ENCODE data around the gene MPHOSPH8.
"Not testable (repeated sequence)": the region's sequence is repeated elsewhere in the genome, so short reads cannot be mapped to it uniquely, and the experiment has no call there.

The MPHOSPH8 gene

DNA sequence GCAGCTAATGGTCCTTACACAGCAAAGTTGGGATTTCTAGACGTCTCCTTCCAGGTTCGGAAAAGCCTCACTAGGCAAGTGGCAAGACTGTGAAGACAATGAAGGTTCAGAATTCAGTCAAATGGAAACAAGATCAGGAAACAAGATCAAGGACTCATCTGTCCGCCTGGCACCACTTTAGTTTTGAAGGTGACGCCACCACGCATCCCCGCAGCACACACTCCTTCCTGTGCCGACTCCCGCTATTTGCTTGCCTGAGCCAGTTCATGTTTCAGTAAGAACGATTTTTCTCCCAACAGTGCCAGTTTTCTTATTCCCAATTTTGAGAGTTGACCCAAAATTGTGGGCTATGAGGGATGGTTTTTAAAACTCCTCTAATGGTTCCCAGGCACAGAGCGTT lies 41.4 kb downstream of the MPHOSPH8 start:
- DNase-seq (ENCODE audit: extremely low read depth in 1 of 2, low read depth in 1 of 2), result no peak

DNA sequence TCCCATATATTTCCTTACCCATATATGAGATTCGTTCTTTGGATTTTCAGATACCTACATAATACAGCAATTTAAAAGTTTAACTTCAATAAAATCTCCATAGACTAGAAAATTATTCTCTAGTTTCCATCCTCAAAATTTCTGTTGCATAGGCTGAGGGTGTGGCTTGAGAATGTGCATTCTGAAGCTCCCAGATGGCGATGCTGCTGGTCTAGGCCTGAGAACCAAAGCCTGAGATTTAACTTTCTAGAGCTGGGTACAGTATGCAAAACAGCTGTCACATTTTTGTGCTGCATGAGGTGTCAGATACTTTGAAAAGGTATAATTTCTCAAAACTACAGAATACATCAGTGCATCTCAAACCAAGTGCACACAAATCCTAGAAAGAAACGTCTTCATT lies 42.7 kb downstream of the MPHOSPH8 start:
- DNase-seq (ENCODE audit: extremely low read depth in 1 of 2, low read depth in 1 of 2), result no peak

DNA sequence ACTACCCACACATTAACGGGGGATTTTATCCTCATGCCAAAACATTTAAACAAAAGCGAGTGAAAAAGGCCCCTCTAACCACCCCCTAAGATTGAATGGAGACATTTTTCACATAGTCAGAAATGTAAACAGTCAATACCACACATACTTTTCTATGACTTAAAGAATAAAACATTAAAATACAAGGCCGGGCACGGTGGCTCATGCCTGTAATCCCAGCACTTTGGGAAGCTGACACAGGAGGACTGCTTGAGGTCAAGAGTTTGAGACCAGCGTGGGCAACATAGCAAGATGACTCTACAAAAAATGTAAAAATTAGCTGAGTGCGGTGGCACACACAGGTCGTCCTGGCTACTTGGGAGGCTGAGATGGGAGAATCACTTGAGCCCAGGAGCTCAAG lies 47.3 kb downstream of the MPHOSPH8 start:
- no peak for DNase-seq (ENCODE audit: extremely low read depth in 1 of 2, low read depth in 1 of 2)

DNA sequence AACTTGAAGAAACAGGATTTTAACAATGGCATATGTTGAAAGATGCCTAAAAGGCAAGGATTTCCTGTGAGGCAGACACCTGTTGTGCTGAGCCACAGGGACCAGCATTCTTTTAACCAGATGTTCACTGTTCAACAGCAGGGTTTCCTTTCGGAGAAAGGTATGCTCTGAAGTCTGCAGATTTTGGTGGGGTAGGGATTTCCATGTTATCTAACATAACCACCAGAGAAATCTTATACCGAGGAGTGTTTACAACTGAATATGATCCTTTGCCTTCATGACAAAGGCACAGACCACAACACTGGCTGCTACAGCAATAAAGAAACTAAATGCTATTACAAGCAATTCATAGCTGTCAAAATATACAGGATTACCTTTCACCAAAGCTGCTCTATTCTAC lies 48.1 kb downstream of the MPHOSPH8 start:
- no peak for DNase-seq (ENCODE audit: extremely low read depth in 1 of 2, low read depth in 1 of 2)

DNA sequence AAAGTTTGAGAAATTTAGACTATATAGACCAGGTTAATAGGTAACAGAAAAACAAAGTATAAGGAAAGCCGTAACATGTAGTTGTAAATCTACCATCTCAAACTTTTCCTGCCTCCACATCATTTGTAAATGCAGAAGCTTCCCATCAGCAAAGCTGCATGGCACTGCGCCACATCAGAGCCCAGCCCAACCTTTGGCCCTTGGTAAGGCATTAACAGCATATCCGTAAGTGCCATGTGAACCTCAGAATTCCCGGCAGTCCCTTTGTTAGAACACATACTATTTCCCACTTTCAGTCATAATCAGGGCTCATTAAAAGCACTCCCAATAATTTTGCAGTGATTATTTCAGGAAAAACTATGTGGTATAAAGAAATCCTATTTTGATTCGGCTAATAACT lies 51.6 kb downstream of the MPHOSPH8 start:
- DNase-seq (ENCODE audit: extremely low read depth in 1 of 2, low read depth in 1 of 2), result no peak

DNA sequence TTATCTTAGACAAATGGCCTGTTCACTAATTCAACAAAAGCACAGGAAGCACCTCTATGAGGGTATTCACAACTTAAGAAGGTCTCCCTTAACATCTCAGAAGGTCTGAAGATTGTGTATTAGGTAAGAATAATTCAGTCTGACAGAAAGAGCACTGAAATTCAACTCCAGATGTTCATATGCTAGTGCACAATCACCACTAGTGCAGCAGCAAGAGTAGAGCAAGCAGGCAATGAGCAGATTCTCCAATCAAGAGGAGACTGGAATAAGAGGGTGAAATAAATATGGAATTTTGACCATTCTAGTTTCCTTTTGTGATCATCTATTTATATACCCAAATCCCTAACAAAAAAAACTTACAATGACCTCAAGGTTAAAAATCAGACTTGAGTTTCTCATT lies 52.0 kb downstream of the MPHOSPH8 start:
- no peak for DNase-seq (ENCODE audit: extremely low read depth in 1 of 2, low read depth in 1 of 2)

DNA sequence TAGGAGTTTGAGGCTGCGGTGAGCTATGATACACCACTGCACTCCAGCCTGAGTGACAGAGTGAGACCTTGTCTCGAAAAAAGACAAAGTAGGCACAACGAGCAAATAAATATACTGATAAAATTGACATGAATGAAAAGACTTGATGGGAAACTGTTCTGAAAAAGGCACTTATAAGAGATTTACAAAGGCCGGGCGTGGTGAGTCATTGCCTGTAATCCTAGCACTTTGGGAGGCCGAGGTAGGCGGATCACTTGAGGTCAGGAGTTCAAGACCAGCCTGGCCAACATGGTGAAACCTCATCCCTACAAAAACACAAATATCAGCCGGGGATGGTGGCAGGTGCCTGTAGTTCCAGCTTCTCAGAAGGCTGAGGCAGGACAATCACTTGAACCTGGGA lies 58.0 kb downstream of the MPHOSPH8 start:
- not testable (repeated sequence) for DNase-seq (ENCODE audit: extremely low read depth in 1 of 2, low read depth in 1 of 2)

DNA sequence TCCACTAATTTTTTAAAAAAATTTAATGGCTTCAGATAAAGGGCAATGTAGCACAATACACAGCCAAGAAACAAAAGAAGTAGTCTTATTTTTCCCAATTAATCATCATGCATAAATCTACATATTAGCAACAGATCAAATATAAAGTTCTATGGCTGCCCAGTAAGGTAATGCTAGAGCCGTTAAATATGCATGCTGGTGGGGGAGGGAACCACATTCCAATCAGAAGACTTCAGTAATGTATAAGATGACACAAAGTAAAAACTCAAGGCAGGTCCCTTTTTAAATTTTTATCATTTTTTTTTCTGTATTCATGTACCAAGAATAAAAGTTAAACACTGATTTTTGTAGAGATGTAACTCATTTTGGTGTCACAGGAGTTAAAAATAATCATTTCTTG lies 62.0 kb downstream of the MPHOSPH8 start:
- no peak for DNase-seq (ENCODE audit: extremely low read depth in 1 of 2, low read depth in 1 of 2)

DNA sequence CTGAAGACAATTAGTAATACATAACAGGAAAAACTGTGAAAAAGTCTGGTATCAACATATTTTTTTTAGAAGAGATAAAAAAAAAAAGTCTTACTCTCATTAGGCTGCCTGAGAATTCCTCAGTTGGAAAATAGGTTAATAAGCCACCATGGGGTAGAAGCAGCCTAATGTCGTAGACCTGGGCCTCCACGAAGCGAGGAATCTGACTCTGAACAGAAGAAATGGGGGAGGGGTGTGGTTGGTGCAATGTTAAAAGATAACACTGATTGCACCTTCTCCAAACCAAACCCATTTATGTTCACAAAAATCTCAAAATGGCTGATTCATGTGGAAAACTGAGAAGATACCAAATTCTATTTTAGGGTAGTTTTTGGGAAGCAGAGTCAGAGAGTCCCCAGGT lies 62.4 kb downstream of the MPHOSPH8 start:
- no peak for DNase-seq (ENCODE audit: extremely low read depth in 1 of 2, low read depth in 1 of 2)

DNA sequence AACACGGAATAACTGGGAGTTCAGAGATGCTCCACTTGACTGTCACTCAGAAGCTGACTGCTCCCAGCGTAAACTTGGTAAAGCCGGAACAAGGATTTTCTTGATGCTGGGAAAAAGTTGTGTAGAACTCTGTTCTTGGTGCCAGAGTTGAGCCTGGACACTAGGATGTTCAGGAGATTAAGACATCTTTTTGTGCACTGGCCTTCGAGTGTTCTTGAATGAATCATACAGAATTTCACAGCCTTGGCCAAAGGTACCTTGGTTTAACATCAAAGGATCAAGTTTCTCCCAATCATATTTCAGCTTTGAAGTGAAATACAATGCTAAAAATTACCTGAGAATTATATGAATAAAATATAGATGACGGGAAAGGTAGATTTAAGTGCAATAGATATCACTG lies 67.5 kb downstream of the MPHOSPH8 start:
- not testable (repeated sequence) for DNase-seq (ENCODE audit: extremely low read depth in 1 of 2, low read depth in 1 of 2)

DNA sequence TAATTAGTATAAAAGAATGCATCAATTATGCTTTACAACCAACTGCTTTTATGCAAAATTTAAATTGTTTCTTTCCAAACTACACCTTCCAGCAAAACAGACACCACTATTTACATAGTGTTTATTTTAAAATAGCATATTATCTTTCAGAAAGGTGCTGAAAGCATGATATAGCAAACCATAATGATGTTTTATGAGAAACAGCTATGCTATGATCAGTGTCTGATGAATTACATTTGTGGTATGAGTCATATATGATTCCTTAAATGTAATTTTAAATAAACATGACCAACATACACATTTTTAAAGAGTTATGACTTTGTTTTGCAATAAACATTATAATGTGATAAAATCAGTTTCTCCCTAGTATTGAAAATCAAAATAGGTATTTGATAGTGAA lies 68.2 kb downstream of the MPHOSPH8 start:
- not testable (repeated sequence) for DNase-seq (ENCODE audit: extremely low read depth in 1 of 2, low read depth in 1 of 2)

DNA sequence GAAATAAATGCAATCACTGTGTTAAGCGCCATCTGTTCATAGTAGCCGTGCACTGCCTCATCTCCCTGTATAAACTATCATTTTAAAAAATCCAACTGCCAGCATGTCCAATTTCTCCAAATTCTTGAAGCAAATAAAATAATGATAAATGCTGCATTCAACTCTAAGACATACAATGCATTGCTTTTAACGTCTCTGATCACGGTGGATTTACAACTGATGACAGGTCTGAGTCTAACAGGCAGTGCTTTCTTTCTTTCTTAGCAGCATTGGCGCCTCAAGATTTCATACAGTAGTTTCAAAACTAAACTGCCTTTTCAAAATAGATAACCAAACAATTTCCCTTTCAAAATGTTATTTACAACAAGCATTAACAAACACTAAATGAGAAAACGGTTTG lies 70.8 kb downstream of the MPHOSPH8 start:
- not testable (repeated sequence) for DNase-seq (ENCODE audit: extremely low read depth in 1 of 2, low read depth in 1 of 2)

DNA sequence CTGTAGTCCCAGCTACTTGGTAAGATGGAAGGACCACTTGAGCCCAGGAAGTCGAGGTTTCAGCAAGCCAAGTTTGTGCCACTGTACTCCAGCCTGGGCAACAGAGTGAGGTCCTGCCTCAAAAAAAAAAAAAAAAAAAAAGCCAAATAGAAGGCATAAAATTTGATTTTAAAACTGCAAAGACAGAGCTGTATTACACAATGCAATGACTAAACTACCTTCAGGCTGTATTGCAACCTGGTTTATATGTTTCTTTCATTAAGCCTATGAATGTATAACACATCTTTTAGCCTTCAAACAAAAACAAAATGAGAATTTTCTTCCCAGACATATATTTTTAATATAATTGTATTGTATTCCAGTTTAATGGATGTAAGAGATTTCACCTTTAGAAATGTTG lies 75.6 kb downstream of the MPHOSPH8 start:
- not testable (repeated sequence) for DNase-seq (ENCODE audit: extremely low read depth in 1 of 2, low read depth in 1 of 2)

DNA sequence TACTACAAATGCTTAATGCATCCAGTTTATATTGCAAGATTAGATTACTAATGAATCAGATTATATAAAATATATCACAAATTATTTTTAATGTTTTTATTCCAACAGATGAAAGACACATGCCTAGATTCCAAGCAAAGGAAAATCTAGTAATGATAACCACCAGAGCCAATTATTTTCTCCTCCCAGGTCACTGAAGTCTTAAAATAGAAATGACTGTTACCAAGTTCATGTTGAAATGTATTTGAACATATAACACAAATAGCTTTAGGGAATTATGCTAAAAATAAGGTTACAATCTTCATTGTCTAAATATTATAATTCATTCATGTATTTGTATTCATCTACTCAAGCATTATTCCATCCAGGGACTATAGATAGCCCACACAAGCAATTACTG lies 76.3 kb downstream of the MPHOSPH8 start:
- DNase-seq (ENCODE audit: extremely low read depth in 1 of 2, low read depth in 1 of 2), result not testable (repeated sequence)

DNA sequence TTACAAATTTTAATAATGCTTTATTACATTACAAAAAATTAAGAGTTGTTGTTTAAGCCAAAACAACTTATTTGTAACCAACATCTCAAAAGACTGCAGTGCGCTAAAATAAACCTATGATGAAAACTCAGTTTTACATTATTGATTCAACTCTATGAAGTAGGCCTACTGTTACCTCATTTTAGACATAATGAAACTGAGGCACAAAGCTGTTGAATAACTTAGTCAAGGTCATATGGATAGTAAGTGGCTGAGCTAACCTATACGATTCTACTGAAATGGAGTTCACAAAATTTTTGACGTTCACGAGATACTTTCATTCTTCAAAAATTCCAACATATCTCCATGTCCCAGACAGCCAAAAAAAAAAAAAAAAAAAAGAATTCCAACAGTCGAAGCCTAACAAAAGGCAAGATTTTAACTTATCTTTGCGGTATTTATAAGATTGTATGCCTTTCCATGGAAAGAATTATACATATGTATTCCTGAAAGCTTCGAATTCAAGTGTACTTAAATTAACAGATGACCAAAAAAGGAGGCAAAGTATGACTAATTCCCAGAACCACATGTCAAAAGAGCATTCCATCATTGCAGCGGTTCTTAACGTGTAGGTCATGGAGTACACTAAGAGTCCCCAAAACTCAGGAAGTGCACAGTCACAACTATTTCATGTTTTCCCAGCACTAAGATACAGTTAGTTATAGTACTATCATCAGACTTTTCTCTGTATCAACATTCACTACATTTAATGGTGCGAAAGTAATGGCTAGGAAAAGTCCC lies 79.9 kb downstream of the MPHOSPH8 start:
- DNase-seq (ENCODE audit: extremely low read depth in 1 of 2, low read depth in 1 of 2), result no peak

DNA sequence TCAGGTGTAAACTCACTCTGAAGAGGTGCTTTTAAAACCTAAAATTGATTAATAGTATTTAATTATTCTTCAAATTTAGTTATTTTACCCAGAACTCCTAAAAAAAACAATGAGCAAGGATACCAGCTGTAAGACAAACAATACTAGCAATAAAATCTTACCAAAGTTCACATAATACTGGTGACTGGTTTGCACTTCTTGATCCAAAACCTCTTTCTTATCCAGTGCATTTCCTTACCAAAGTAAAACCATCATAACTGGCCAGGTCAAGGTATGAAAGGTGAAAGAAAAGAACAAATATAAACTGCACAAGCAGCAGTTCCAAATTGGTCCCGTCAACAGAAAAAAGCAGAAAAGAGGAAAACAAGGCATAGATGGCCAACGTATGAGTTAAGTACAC lies 86.6 kb downstream of the MPHOSPH8 start:
- DNase-seq (ENCODE audit: extremely low read depth in 1 of 2, low read depth in 1 of 2), result no peak
